Breast epithelium (tissue), 3 donors: Measurements from ENCODE around the gene KIF6.

Experiments used
- POLR2A ChIP-seq: fragments of 450-650 bp; IDR thresholded peaks from one replicate; pipeline ENCODE4 v1.6.1; 2016; ENCODE audit warnings: antibody characterized with exemption, mild to moderate bottlenecking, moderate library complexity
- TF ChIP-seq, protein P1 (sequence below), 3 donors: fragments of 450-650 bp; IDR thresholded peaks; one replicate each; pipeline ENCODE4 v1.5.1; 2016 to 2017; ENCODE audit warnings: antibody characterized with exemption in 3 of 3, mild to moderate bottlenecking in 3 of 3, moderate library complexity in 3 of 3

DNA sequence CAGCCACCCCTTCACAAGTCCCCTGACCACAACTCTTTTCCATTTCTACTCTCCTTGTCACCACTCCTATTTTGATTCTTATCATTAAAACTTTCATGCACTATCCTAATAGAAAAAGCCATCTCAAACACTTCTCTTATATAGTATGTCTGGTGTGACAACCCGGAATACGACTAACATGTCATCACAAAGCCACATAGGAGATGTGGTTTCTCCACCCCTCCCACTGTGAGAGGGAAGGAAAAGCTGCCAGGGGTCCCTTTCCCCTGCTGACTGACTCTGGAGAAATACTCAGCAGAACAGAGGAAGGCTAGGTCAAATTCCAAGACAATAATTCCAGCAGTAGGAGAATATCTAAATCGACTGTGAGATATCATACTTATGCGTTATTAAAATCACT lies 209.7 kb downstream of the KIF6 start:
- no peak for TF ChIP-seq POLR2A
- TF ChIP-seq, protein P1, sequence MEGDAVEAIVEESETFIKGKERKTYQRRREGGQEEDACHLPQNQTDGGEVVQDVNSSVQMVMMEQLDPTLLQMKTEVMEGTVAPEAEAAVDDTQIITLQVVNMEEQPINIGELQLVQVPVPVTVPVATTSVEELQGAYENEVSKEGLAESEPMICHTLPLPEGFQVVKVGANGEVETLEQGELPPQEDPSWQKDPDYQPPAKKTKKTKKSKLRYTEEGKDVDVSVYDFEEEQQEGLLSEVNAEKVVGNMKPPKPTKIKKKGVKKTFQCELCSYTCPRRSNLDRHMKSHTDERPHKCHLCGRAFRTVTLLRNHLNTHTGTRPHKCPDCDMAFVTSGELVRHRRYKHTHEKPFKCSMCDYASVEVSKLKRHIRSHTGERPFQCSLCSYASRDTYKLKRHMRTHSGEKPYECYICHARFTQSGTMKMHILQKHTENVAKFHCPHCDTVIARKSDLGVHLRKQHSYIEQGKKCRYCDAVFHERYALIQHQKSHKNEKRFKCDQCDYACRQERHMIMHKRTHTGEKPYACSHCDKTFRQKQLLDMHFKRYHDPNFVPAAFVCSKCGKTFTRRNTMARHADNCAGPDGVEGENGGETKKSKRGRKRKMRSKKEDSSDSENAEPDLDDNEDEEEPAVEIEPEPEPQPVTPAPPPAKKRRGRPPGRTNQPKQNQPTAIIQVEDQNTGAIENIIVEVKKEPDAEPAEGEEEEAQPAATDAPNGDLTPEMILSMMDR (IDR thresholded peaks at IDR 0.05), result no peak
